ENCODE measurements around the gene TCP11L2.

The TCP11L2 gene

DNA sequence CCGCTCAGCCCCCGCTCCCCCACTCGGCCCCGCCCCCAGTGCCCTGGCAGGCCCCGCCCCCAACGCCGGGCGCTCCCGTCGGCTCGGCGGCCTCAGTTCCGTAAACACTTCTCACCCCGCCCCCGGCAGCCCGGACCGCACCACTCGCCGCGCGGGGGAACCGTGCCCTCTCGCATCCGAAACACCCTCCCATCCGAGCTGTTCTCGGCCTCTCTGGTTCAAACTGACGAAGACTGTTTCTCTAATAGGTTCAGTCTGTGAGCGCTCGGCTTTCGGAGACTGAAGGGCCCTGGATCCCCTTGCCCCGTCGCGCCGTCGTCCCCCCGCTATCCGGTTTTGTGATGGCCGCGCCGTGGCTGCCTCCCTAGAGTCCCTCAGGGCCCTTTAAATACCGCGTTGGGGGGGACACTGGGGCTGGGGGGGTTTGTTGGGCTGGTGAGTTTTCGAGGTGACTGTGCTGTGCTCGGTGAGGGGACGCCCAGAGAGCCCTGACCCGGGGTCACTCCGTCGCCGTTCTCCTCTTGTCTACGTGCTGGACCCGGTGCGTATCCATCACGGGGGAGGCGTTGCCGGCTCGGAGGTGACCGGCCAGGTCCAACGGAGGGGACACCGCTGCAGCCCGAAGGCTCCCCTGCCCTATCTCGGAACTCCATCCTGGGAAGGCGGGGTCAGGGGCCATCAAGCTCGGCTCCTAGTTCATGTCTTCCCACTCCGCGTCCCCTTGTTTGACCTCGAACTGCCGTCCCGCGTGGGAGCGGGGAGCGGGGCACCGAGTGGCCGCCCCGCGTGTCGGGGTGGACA is at the start of gene TCP11L2:
TCP11L2 (plus strand) TSS at position 333 of the 801 bp plus-strand sequence. CDS start 8,343 bp downstream, outside the sequence.
- DNase-seq (ENCODE audit: low read depth in 3 of 3): peak; percentile 77 to 84 (median 80)

DNA sequence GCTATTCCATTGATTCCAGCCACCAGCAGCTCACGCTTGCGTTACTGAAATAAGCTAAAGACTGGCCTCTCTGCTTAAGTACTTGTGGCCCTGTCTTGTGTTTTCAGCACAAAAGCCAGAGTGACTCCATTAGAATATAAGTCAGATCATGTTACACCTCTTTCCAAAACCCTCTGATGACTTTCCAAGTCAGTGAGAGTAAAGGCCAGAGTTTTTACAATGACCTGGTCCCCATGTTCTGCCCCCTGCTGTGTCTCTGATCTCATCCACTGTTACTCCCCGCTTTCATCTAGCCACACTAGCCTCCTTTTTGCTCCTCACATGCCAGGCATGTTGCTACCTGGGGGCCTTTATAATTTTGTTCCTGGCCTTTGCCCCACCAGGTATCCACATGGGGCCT is 47.8 kb upstream of the TCP11L2 start:
- DNase-seq (ENCODE audit: low read depth in 3 of 3): no peak

DNA sequence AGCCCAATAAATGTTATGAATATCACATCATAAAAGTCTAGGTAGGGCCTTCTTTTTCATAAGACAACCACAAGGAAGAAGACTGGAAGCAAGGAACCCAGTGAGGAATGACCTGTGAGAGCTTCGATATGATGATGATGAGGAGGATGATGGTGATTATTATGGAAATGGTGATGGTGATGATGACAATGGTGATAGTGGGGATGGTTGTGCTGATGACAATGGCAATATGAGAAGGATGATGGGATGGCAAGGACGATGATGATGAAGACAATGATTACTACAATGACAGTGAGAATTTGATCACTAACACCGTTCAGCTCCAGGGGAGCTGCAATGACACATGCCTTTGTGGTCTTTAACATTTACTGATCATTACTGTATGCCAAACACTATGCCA is 47.0 kb upstream of the TCP11L2 start:
- DNase-seq (ENCODE audit: low read depth in 3 of 3): no peak

DNA sequence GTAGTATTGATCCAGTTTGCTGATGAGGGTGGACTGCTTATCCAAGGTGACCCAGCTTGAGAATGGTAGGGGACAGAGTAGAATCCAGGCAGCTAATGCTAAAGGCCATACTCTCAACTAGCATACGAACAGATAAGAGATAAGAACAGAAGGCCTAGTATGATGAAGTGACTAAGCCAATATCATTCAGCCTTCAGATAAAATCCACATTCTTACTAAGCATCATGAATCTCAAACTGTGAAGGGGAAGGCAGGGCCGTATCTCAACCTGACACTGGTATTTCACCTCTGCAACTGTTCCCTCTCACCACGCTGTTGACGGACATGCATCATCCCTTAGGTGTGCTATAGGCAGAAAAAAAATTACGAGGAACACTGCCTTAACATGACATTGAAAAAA is 46.6 kb upstream of the TCP11L2 start:
- DNase-seq (ENCODE audit: low read depth in 3 of 3): no peak

DNA sequence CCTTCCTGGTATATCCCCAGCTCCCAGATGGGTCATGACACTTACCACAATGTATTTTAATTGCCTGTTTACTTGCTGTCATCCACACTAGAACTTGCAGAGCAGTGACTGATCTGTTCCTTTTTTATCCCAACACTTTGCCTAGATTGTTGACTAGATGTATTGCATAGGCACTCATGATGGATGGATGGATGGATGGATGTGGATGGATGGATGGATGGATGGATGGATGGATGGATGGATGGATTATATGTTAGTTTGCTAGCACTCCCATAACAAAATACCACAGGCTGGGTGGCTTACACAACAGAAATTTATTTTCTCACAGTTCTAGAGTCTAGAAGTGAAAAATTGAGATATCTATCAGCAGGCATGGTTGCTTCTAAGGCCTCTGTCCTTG is 46.0 kb upstream of the TCP11L2 start:
- DNase-seq (ENCODE audit: low read depth in 3 of 3): no peak

DNA sequence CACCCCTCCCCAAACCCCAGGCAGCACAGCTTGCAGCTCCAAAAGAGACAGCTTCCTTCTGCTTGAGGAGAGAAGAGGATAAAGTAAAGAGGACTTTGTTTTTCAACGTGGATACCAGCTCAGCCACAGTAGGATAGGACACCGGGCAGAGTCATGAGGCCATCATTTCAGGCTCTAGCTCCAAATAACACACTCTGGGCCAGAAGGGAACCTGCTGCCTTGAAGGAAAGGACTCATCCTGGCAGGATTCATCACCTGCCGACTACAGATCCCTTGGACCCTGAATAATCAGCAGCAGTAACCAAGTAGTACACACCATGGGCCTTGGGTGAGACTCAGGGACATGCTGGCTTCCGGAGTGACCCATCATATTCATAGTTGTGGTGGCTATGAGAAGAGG is 44.3 kb upstream of the TCP11L2 start:
- no peak for DNase-seq (ENCODE audit: low read depth in 3 of 3)

DNA sequence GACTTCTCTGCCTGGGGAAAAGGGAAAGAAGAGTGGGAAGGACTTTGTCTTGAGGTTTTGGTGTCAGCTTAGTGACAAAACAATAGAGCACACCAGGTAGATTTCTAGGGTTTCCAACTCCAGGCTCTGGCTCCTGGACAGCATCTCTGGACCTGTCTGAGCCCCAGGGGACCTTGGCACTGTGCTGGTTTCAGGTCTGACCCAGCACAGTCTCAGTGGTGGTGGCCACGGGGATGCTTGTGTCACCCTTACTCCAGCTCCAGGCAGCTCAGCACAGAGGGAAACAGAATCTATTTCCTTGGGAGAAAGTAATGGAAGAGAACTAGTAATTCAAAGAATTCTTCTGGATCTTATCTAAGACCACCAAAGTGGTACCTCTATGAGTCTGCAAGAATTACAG is 43.6 kb upstream of the TCP11L2 start:
- no peak for DNase-seq (ENCODE audit: low read depth in 3 of 3)

DNA sequence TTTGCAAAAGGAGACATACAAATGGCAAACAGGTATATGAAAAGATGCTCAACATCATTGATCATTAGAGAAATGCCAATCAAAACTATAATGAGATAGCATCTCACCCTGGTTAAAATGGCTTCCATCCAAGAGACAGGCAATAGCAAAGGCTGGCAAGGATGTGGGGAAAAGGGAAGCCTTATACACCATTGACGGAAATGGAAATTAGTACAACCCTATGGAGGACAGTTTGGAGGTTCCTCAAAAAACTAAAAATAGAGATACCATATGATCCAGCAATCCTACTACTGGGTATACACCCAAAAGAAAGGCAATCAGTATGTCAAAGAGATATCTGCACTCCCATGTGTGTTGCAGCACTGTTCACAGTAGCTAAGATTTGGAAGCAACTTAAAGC is 37.4 kb upstream of the TCP11L2 start:
- no peak for DNase-seq (ENCODE audit: low read depth in 3 of 3)

DNA sequence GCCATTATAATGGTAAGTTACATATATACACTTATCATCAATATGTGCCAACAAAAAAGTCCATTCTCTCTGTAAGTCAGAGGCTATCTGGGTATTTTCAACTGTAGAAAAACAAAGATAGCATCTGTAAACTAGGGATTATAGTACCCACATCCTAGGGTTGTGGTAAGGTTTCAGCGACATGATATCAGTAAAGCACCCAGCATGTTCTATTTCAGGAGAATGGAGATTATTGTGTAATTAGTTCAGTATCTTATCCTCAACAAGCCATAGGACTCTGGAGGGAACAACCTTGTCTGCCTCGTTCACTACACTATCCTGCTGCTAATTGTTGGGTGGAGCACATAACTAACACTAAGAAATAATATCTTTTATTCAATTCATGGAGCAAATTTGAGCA is 35.0 kb upstream of the TCP11L2 start:
- DNase-seq (ENCODE audit: low read depth in 3 of 3): no peak

DNA sequence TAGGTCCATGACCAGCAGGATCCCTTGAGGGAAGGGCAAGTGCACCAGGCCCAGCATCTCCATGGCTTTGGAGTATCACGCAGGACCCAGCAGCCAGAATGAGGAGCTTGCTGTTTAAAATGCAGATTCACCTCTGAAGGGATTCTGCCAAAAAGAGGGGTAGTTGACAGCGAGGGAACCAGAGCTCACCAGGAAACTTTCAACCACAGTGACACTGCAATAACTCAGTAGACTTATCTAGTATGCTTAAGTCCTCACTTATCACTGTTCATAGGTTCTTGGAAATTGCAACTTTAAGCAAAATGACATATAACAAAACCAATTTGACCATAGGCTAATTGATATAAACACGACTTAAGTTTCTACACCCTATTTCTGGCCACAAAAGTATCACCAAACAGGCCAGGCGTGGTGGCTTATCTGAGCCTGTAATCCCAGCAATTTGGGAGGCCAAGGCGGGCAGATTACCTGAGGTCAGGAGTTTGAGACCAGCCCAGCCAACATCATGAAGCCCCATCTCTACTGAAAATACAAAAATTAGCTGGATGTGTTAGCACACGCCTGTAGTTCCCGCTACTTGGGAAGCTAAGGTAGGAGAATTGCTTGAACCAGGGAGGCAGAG is 33.3 kb upstream of the TCP11L2 start:
- DNase-seq (ENCODE audit: low read depth in 3 of 3): no peak

DNA sequence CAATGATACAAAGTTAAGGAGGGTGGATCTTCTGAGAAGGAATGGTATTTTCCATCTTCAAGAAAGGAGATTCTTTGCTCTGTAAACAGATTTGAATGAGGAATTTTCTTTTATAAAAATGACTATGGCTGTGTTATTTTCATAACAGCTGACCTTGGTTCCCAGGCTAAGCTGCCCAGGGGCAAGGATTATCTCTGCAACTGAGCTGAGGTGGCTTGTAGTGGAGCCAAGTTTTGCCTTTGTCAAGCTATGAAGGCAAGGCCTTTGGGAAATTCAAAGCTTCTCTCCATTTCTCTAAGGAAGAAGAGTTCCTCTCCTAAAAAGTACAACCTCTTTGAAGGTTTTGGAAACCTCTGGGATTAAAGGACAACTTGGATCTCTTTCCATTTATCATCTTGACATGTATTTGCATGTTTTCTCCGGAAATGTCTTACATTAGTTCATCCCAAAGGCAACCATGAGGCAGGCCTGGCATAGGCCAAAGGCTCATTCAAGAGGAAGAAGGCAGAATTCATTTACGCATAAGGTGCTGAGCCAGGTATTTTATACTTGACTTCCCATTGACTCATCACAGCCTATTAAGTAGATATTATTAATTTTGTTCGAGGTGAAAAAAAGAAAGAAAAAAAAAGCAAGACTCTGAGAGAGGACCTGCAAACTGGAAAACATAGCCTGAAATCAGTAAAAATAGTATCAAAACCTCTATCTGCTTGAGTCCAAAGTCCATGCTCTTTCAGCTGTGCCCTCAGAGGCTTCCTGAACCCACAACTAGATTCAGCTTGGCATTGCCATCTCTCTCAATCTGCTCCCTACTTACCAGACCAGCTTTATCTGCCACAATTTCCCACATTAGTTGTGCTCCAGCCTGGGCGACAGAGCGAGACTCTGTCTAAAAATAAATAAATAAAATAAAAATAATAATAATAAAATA is 30.7 kb upstream of the TCP11L2 start:
- DNase-seq (ENCODE audit: low read depth in 3 of 3): no peak

DNA sequence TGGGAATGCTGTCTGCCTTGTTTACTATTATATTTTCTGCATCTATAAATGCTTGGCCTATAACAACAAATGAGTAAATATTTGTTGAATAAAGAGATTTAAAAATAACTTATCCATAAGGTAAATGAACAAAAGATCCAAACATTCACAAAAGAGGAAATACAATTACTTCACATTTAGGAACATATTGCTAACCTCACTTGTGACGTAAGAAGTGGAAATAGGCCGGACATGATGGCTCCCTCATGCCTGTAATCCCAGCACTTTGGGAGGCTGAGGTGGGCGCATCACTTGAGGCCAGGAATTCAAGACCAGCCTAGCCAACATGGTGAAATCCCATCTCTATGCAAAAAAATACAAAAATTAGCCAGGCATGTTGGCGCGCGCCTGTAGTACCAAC is 29.0 kb upstream of the TCP11L2 start:
- DNase-seq (ENCODE audit: low read depth in 3 of 3): no peak

DNA sequence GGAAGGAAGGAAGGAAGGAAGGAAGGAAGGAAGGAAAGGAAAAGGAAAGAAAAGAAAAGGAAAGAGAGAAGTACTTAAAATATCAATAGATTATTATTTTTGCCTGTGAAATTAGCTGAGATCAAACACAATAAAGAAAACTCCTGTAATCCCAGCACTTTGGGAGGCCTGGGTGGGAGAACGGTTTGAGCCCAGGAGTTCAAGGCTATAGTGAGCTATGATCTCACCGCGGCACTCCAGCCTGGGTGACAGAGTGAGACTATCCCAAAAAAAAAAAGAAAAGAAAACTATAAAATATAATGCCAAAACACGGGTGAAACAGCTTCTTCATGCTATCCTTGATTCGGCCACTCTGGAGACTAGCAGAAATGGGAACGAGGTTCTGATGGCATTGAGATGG is 28.5 kb upstream of the TCP11L2 start:
- no peak for DNase-seq (ENCODE audit: low read depth in 3 of 3)

DNA sequence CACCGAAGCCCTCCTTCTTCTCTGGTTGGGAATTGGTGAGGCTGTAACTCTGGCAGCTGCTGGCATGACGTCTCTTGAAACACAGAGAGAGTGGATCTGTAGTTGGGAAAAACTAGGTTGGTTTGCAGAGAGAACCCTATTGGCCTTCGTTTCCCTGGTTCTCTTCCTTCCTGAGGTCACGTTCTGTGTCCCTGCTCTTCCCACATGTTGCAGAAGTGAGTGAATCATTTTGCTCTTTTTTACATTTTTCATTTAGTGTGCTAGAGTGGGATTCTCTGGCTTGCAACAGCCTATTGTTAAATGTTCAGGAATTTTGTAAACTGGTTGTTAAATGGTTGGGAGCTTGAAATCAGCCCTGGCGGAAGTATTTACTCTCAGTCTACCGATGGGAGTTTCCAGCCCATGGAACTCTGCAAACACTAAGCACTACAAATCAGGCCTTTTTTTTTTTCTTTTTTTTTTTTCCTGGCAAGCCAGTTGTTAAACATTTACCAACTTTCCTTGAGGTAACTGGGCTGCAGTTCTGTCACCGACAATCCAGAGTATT is 27.9 kb upstream of the TCP11L2 start:
- DNase-seq (ENCODE audit: low read depth in 3 of 3): no peak

DNA sequence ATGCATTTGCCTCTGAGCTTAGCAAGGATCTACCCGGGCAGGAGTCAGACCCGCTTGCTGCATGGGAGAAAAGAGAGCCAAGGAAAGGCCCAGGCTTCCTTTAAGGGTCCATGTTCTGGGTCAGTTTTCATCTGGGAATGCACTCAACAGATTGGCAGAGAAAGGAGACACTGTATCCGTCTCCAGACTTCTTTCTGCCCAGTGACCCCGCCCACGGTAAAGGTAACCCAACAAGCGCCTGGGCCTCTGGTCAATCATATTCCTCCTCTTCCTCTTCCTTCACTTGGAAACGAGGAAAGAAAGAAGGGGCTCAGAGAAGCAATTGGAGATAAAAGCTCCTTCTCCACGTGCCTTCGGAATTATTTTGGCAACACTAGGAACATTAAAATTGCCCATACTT is 27.1 kb upstream of the TCP11L2 start:
- DNase-seq (ENCODE audit: low read depth in 3 of 3): no peak

DNA sequence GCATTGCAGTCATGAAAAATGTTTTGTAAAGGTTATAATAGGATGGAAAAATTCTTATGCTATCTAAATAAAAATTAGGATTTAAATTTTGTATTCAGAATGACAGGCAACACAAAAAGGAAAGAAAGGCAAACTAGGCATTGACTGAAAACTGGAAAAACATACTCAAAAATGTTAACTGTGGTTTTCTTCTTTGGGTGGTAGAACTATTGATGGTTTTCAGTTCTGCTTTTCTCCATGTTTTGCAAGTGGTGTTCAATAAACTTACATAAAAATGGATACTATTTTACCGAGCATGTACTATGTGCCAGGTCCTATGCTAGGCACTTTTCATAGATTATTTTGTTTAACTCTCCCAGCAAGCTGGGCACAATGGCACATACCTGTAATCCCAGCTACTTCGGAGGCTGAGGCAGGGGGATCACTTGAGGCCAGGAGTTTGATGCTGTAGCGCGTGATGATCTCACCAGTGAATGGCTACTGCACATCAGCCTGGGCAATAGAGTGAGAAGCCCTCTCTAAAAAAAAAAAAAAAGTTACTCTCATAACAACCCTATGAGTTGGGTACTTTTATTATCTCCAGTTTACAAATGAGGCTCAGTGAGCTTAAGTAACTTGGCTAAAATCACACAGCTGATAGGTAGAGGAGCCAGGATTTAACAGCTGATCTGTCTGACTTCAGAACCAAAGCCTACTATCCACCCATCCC is 26.3 kb upstream of the TCP11L2 start:
- no peak for DNase-seq (ENCODE audit: low read depth in 3 of 3)

DNA sequence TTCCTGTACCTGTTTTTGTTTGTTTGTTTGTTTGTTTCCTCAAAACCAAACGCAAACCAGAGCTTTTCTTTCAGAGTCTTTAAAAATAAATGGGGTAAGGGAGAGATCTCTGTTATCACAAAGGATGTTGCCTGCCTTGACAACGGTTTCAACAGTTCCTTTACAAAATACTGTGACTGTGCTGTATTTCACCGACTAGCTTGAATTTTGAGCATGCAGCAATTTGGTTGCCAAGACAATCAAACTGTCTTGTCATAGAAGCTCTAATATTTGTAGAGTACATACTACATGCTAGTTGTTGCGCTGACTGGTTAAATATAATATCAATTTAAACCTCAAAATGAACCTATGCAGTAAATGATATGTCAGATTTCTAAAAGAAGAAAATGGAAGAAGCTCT is 22.4 kb upstream of the TCP11L2 start:
- DNase-seq (ENCODE audit: low read depth in 3 of 3): no peak

DNA sequence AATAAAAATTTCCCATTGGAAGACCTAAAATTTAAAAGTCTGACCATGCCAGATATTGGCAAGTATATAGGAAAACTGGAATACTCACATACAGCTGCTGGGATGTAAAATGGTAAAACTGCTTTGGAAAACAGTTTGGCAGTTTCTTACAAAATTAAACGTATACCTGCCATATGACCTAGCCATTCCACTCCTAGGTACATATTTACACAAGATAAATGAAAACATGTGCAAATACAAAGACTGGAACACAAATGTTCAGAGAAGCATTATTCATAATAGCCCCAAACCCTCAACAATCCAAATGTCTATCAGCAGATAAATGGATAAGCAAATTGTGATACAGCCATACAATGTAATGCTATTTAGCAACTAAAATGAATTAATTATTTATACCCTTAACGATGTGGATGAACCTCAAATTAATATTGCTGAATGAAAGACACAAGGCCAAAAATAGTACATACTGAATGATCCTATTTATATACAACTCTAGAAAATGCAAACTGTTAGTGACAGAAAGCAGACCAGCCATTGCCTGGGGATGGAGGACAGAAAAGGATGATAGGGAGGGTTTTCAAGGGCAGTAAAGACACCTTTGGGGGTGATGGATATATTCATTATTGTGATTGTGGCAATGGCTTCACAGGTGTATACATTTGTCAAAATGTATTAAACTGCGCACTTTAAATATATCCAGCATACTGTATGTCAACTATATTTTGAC is 21.3 kb upstream of the TCP11L2 start:
- no peak for DNase-seq (ENCODE audit: low read depth in 3 of 3)

DNA sequence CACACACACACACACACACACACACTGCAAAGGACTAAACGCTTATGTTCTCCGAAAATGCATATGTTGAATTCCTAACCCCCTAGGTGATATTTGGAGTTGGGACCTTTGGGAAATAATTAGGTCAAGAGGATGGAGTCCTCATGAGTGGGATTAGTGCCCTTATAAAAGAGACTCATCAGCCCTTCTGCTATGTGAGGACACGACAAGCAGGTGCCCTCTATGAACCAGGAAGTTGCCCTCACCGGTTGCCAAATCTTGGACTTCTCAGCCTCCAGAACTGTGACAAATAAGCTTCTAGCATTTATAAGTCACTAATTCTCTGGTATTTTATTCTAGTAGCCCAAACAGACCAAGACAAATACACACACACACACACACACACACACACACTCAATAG is 20.7 kb upstream of the TCP11L2 start:
- no peak for DNase-seq (ENCODE audit: low read depth in 3 of 3)

DNA sequence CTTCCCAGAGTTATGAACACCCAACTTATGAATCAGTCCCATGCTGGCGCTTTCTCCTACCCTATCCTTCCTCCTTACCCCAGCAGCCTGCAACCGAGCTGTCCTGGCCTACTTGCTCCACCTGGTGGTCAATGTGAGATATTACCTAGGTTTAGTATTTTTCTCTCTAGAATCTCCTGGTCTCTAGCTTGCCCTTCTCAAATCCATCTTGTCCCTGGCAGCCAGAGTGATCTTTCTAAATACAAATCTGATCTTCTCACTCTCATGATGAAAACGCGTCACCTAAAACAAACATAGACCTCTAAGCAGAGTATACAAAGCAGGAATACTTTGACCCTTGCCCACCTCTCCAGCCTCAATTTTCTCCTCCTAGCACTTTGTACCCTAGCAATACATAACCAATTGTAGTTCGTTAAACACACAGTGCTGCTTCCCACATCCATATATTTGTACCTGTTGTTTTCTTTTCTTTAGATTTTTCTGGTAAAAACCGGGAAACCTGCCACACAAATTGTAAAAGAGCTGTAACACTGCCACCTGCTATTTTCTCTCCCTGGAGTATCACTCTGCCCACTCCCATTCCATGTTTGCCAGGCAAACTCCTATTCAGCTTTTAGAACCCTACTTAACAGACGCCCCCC is 20.0 kb upstream of the TCP11L2 start:
- peak in 2 of 3 experiments; percentile 8 to 32 for DNase-seq (ENCODE audit: low read depth in 3 of 3)
